Stimulated activated CD4-positive, alpha-beta T cell treated with anti-CD3 and anti-CD28 coated beads, Interleukin-15, amount 100 ng/mL, for 1 hour (primary cell): ENCODE measurements around the gene NKD2.
"Not testable (repeated sequence)": the region's sequence is repeated elsewhere in the genome, so short reads cannot be mapped to it uniquely, and the experiment has no call there.

Experiments used
- DNase-seq, 2 donors: peaks; one replicate each; pipeline ENCODE4 v3.0.0-alpha.2; 2020; ENCODE audit warnings: low read depth in 1 of 2, low spot score in 1 of 2

Gene NKD2

DNA sequence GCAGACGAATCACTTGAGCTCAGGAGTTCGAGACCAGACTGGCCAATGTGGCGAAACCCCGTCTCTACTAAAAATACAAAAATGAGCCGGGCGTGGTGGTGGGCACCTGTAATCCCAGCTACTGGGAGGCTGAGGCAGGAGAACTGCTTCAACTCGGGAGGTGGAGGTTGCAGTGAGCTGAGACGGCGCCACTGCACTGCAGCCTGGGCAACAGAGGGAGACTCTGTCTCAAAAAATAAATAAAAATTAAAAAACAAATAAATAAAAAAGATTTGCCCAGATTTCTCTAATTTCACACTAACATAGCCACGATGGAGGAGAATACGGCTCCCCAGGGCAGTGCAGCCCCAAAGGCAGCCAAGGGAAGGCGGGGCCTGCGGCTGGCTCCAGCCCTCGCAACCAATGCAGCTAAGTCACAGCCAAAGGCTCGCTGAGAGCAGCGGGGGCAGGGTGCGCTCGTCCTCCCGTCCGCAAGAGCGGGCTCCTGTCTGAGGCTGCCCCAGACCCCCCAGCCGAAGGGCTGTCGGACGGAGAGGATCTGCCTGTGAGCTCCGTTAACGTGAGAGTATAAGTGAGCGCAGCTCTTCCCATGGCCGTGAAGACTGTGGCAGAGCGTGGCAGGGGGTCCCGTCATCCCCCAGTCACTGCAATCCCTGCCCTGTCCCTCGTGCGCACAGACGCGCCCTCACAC is 59.7 kb downstream of the NKD2 start:
- DNase-seq: no peak

DNA sequence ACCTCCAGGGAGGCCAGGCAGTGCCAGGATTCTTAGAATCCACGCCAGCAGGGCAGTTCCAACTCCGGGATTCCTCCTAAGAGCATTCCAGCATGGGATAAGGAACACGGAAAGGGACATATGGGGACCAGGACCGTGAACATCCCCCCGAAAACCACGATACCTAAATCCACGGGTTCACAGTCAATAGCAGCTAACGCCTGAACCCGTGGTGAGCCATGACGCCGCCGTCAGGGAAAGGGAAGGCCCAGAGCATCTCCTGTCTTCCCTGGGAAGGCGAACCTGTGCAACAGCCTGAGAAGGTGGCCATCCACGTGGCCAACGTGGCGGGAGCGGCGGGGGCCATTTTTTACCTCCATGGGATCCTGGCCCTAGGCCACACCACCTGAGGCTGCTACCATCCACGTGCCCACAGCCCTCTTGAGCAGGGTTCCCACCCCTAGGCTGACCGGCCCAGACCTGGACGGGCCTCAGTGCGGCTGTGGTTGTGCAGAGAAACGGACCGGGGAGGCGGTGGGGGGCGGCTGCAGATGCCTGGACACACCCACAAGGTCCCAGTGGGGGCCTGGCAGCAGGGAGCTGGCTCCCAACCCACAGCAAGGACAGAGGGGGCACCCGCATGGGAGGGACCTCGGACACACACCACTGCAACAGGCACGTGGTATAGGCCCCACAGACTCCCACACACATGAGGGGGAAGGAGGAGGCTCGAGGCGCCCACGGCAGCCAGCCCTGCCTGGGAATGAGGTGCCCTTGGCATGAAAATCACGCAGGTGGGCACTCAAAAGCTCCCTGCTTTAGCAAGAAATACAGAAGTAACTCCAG is 60.5 kb downstream of the NKD2 start:
- DNase-seq: no peak

DNA sequence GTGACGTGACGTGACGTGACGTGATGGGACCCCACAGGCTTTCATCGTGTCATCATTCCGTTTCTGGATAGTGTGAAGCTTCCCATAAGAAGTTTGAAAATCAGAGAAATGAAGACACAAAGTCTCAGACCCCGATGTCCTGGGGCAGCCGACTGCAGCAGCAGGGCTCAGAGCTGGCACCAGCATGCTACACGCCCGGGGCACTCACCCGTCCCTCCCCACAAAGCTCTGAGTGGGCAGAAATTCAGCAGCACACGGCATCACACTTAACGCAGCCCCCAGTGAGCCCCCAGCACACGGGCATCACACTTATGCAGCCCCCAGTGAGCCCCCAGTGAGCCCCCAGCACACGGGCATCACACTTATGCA is 61.1 kb downstream of the NKD2 start:
- no peak for DNase-seq

- DNase-seq: no peak
Measured at GRCh38 chr5:1073239-1074102, 64.9 kb downstream of the NKD2 start.

DNA sequence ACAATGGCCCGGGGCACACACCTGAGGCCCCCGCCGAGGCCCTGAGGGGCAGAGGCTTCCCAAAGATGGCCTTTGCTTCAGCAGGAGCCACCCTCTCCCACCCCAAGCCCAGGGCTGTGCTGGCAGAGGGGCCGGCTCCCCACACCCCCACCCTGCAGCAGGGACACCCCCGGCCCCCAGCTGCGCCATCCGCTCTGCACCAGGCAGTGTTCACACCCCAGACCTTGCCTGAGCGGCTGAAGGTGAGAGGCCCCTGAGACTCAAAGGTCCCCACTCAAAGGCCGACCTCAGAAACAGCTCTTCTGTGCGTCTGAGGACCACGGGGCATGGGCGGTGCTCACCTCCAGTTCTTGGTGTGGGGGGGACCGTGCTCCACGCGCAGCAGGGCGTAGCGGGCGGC is 65.6 kb downstream of the NKD2 start:
- no peak for DNase-seq

- no peak for DNase-seq
Measured at GRCh38 chr5:1074816-1075554, 66.4 kb downstream of the NKD2 start.

GRCh38 chr5:1075555-1075881 is 66.9 kb downstream of the NKD2 start:
- no peak for DNase-seq

- no peak for DNase-seq
Measured at GRCh38 chr5:1075931-1076330, 67.3 kb downstream of the NKD2 start.

DNA sequence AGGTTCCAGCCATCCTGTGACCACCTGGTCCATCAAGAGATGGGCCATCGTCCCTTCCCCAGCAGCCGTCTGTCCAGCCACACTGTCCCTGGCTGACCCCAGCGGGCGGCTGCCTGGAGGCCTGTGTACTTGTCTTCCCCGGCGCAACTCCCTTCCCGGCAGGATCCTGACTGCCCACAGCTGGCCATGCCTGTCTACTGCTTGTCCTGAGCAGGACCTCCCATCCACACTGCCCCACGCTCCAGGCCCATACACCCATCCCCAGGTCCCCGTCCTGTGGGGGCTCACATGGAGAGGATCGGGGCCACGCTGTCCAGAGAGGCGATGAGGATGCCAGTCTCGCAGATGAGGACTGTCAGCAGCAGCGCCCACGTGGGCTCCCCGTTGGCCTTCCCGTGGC is 67.8 kb downstream of the NKD2 start:
- no peak for DNase-seq

DNA sequence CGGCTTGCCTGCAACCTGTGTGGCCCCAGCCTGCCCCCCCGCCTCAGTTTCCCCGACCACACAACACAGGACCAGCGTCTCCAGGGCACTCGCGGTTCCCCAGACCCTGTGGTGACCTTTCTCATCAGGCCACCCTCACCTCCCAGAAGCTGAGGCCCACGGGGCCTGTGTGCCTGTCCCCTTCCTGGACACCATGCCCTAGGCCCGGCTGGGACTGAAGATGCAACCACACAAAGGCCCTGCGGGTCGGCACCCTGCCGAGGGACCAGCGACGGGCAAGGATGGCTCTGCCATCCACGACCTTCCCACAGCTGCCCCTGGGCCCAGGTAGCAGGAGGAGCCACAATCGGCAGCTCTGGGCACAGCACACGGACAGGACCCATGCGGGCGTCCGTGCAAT is 68.4 kb downstream of the NKD2 start:
- no peak for DNase-seq

DNA sequence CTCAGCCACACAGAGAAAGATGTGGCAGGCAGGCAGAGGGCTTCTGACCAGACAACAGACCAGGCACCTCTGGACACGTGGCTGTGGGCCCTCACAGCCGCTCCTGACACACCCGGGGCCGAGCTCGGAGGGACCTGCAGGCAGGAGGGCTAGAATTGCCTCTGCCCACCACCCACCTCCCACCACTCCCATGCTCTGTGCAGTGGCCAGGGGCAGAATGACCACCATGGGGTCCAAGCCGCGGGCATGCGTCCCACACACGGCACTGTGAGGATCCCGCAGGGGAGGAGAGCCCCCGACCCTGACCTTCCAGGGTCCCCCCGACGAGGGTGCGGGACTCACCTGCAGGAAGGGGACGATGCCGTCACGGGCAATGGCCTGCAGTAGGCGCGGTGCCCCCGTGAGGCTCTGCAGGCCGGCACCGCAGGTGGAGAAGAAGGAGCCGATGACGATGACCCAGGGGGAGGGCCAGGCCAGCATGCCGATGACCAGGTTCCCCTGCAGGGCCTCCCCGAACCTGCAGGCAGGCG is 69.0 kb downstream of the NKD2 start:
- no peak for DNase-seq

DNA sequence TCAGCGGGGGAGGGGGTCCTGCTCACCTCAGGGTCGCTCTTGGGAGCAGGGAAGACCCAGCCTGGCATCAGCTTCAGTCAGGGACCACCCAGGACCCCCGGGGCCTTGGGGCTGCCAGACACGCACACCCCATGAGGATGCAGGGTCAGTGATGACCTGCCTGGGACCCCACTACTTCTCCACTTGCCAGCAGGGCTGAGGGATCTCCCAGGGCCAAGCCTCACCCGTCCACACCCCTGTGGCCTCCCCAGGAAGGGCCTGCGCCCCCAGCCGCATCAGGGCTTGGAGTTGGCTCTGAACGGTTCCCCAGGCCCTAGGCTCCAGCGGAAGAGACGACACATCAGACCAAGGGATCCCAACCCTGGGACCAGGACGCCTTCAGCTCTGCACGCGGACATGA is 69.6 kb downstream of the NKD2 start:
- no peak for DNase-seq

- no peak for DNase-seq
Measured at GRCh38 chr5:1078851-1079250, 70.2 kb downstream of the NKD2 start.

DNA sequence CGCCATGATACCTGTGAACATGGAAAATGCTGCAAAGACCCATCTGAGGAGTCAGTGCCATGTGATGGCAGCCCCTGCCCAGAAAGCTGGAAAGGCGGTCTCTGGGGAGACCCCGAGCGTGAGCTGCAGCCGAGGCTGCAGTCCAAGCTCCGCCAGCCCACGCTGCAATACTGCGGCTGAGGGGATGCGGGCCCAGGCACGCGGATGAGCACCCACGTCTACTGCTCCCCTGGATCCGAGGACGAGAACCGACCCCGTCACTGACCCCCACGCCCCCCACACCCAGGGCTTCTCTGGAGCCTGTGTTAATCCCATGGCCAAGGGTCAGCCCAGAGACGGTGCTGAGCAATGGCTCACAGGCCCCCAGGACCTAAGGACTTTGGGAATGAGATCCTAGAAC is 70.9 kb downstream of the NKD2 start:
- DNase-seq: no peak

DNA sequence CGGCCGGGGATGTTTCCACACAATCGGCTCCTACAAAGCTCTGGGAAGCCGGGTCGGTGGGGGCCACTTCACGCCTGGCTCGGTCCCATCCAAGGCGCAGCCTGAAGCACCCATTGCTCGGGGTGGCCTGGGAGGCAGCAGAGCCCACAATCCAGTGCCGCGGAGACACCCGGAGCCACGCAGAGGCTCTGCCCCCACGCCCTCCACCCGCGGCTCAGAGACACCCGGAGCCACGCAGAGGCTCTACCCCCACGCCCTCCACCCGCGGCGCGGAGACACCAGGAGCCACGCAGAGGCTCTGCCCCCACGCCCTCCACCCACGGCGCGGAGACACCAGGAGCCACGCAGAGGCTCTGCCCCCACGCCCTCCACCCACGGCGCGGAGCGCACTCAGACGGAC is 71.4 kb downstream of the NKD2 start:
- DNase-seq: no peak

- no peak for DNase-seq
Measured at GRCh38 chr5:1080432-1080831, 71.8 kb downstream of the NKD2 start.

DNA sequence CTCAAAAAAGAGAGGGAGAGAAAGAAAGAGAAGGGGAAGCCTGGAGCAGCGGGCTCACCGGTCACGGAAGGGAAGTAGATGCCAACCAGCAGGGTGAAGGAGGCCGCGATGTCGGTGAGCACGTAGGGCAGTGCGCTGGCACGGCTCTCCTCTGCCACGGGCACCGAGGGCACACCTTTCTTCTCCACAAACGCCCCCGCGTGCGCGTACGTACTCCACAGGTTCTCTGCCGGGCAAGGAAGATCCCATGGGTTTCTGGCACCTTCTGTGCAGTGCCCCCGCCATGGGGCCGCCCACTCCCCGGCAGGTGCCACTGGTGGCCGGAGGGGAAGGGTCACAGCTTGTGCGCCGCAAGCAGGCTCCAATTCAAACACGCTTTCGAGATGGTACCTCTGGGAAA is 72.9 kb downstream of the NKD2 start:
- DNase-seq: no peak

DNA sequence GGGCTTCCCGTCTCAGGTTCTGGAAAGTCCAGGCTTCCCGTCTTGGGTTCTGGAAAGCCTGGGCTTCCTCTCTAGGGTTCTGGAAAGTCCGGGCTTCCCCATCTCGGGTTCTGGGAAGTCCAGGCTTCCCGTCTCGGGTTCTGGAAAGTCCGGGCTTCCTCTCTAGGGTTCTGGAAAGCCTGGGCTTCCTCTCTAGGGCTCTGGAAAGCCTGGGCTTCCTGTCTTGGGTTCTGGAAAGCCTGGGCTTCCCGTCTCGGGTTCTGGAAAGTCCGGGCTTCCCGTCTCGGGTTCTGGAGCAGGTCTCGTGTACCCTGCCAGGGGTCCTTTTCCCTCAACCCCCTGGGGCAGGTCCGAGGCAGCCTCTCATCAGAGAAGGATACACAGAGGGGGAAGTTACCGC is 74.4 kb downstream of the NKD2 start:
- DNase-seq: not testable (repeated sequence)

GRCh38 chr5:1083823-1084605 is 75.4 kb downstream of the NKD2 start:
- DNase-seq: no peak

DNA sequence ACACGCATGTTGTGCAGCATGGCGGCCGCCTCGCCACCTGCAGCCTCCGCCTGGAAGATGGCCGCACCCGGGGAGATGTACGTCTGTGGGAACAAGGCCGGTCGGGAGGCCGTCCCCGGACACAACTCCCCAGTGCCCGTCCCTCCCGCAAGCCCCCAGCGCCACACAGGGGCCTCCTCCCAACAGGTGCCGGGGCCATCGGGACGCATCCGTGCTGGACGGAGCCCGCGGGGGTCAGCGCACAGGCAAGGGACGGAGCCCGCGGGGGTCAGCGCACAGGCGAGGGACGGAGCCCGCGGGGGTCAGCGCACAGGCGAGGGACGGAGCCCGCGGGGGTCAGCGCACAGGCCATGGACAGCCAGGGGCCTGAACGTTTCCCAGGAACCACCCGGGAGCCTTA is 76.8 kb downstream of the NKD2 start:
- DNase-seq: no peak
